ENCODE measurements around the gene RPP14. TPM values are rescaled to one million over a fixed set of nuclear protein-coding genes. Genes with fewer than 3 reads are reported as not detected.

RPP14 gene
- 10 to 100 TPM in 3 of 4 donors, 1 to 10 TPM in 1; 8.1 to 15.5 (median 11.1) TPM for total RNA-seq

DNA sequence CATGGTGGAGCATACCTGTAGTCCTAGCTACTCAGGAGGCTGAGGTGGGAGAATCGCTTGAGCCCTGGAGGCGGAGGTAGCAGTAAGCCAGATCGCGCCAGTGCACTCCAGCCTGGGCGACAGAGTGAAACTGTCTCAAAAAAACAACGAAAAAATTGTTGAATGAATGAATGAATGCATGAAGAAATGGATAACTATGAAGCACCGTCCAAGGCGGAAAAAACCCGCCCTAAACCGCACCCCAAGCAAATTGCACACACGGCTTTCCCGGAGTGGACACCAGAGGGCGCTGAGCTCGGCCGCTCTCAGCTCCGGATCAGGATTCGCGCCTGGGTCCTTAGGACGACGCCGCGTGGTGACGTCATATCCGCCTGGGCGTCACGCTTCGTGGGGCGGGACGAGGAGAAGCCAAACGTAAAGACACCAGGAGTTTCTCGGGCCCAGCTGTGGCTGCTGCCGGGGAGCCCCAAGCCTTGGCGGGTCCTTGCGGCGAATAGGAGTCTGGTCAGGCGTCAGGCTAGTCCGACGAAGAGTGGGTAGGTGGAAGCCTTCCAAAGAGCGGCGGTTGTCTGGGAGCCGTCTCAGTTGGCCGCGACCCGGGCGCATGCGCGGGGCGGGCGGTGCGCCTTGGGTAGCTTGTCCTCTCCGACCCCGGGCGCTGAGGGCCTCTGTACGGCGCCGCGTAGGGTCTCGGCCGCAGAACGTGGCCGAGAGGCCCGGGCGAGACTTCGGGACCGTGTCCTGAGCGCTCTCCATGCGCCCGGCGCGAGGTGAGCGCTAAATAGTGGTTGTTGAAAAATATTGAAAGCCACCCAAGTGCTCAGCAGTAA lies at the start of gene RPP14, which contains the start of gene HTD2:
TSS of gene RPP14 (plus strand) at position 364 of the 830 bp plus-strand sequence. CDS start 4,085 bp downstream, outside the sequence.
TSS of gene HTD2 (plus strand) at position 639 of the 830 bp plus-strand sequence. CDS start 11,094 bp downstream, outside the sequence.
- 15 to 18% methylated on average over 22 to 25 of the region's 71 CpGs for WGBS, 2 donors
- intact Hi-C loops (cut with DNase I): no loop called here
- peak; percentile 92 to 99 (median 97) for TF ChIP-seq CTCF (IDR thresholded peaks at IDR 0.05)
- TF ChIP-seq POLR2A (IDR thresholded peaks at IDR 0.05): peak in 3 of 4 donors; percentile 40 to 72 (median 69)
- Histone ChIP-seq H3K27me3 (peaks cover 0 to 5% (median 0%) of the 10 kb centered on the region in 4 donors), H3K27ac (peak within 1 kb of the TSS; percentile 98 to 99 (median 99)), H3K36me3 (peaks cover under 1 to 29% (median 1%) of the 10 kb centered on the region in 3 donors), H3K9me3 (no peaks in the 10 kb centered on the region), H3K4me3 (peak within 1 kb of the TSS; percentile 79 to 96 (median 84)), H3K4me1 (peaks cover 11 to 36% (median 21%) of the 10 kb centered on the region in 3 donors)
- DNase-seq: peak; percentile 77

DNA sequence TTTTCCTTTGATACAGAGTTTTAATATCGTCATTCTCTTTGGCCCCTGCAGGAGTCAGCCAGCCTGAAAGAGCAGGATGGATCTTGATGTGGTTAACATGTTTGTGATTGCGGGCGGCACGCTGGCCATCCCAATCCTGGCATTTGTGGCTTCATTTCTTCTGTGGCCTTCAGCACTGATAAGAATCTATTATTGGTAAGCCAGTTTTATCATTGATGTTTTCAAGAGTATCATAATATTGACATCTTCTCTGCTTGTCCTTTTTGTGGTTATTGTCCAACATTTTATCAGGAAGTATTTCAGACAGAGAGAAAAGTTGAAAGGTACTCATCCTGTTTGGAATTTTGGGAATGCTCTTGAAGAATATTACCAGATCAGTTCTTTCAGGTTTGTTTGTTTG lies 49.5 kb upstream of the RPP14 start:
- intact Hi-C loops (cut with DNase I): no loop called here
- no peak for TF ChIP-seq CTCF (IDR thresholded peaks at IDR 0.05)
- TF ChIP-seq POLR2A (IDR thresholded peaks at IDR 0.05): no peak

GRCh38 chr3:58258392-58259055 lies 47.5 kb upstream of the RPP14 start:
- WGBS, 2 donors: 81 to 94% methylated on average over 6 to 8 of the region's 10 CpGs
- TF ChIP-seq POLR2A (IDR thresholded peaks at IDR 0.05) (no peak), CTCF (IDR thresholded peaks at IDR 0.05) (no peak)
- H3K4me3 ChIP-seq: no peak overlapping the region
- no peak overlapping the region for H3K27ac ChIP-seq
- no peaks in the 10 kb centered on the region for H3K4me1 ChIP-seq
- intact Hi-C loops (cut with DNase I): no loop called here
- H3K36me3 ChIP-seq: peaks cover 0 to 54% (median 0%) of the 10 kb centered on the region in 3 donors
- no peak for DNase-seq
- H3K9me3 ChIP-seq: no peaks in the 10 kb centered on the region
- H3K27me3 ChIP-seq: no peaks in the 10 kb centered on the region

More for the DNA sequence above, 49.5 kb upstream of the RPP14 start:
- Histone ChIP-seq H3K27me3 (no peaks in the 10 kb centered on the region), H3K9me3 (no peaks in the 10 kb centered on the region), H3K4me3 (no peak overlapping the region), H3K4me1 (peaks cover 0 to 8% (median 5%) of the 10 kb centered on the region in 3 donors), H3K36me3 (peaks cover 0 to 52% (median 0%) of the 10 kb centered on the region in 3 donors), H3K27ac (no peak overlapping the region)
- WGBS, 2 donors: 95 to 99% methylated on average over 4 of the region's 4 CpGs
- no peak for DNase-seq

- WGBS, 2 donors: 64 to 73% methylated on average over 3 to 5 of the region's 6 CpGs
- no peaks in the 10 kb centered on the region for H3K9me3 ChIP-seq
- no peaks in the 10 kb centered on the region for H3K27me3 ChIP-seq
- no peak for DNase-seq
- H3K4me3 ChIP-seq: no peak overlapping the region
- H3K4me1 ChIP-seq: no peaks in the 10 kb centered on the region
- H3K36me3 ChIP-seq: peaks cover 0 to 54% (median 0%) of the 10 kb centered on the region in 3 donors
- intact Hi-C loops (cut with DNase I): no loop called here
- H3K27ac ChIP-seq: no peak overlapping the region
- no peak for TF ChIP-seq POLR2A (IDR thresholded peaks at IDR 0.05)
These were observed 45.7 kb upstream of the RPP14 start for GRCh38 chr3:58260261-58260731.

DNA sequence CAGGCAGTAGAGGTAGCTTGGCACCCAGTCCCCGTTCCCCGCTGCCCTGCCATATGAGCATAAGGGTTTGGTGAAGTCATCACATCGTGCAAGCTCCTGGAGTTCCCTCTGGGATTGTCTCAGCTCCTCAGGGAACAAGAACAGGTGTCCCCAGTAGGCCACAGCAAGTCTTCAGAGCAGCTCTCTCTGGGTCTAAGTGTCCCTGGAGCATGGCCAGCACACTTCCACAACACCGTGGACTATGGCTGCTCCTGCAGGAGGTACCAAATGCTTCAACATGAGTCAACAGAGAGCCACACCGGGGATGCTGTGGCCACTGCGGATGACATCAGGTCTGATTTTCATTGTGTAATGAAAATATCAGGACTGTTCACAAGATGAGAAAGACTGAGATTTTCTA lies 45.3 kb upstream of the RPP14 start:
- no peak overlapping the region for H3K4me3 ChIP-seq
- H3K36me3 ChIP-seq: peaks cover 0 to 54% (median 0%) of the 10 kb centered on the region in 3 donors
- H3K4me1 ChIP-seq: no peaks in the 10 kb centered on the region
- WGBS, 2 donors: 76 to 88% methylated on average over 5 to 6 of the region's 6 CpGs
- intact Hi-C loops (cut with DNase I): no loop called here
- H3K27me3 ChIP-seq: no peaks in the 10 kb centered on the region
- H3K27ac ChIP-seq: no peak overlapping the region
- no peak for TF ChIP-seq POLR2A (IDR thresholded peaks at IDR 0.05)
- no peak for TF ChIP-seq CTCF (IDR thresholded peaks at IDR 0.05)
- DNase-seq: no peak
- H3K9me3 ChIP-seq: no peaks in the 10 kb centered on the region

All from esophagus squamous epithelium (tissue), 5 donors.